GM12891 (cell line): ENCODE measurements around the gene GPC3.

ENCODE experiments used
- DNase-seq: peaks from one replicate; pipeline ENCODE4 v3.0.0; 2011; ENCODE audit warnings: low spot score; ENCODE audit not compliant: insufficient read length
- FAIRE-seq: peaks from 2 replicates; lab custom pipeline; 2011; peaks lifted over from hg19 to GRCh38; lab: Jason Lieb, UNC
- PAX5 ChIP-seq: IDR thresholded peaks from 2 replicates; pipeline ENCODE4 v1.6.1; 2011; ENCODE audit warnings: low read length, moderate library complexity, mild to moderate bottlenecking; ENCODE audit not compliant: insufficient read depth, severe bottlenecking
- POLR2A ChIP-seq: IDR thresholded peaks from 2 replicates; pipeline ENCODE4 v1.6.1; 2011; ENCODE audit warnings: low read depth, low read length, control low read depth
- POLR2AphosphoS5 ChIP-seq: IDR thresholded peaks from 2 replicates; pipeline ENCODE4 v1.6.1; 2011; ENCODE audit warnings: low read depth, low read length, control low read depth
- POU2F2 ChIP-seq: IDR thresholded peaks from 2 replicates; pipeline ENCODE4 v1.6.1; 2011; ENCODE audit warnings: low read depth, mild to moderate bottlenecking, control low read depth, low read length, moderate library complexity
- SPI1 ChIP-seq: IDR thresholded peaks from 2 replicates; pipeline ENCODE4 v1.6.1; 2011; ENCODE audit warnings: low read depth, low read length, control low read depth
- TAF1 ChIP-seq: IDR thresholded peaks from 2 replicates; pipeline ENCODE4 v1.6.1; 2011; ENCODE audit warnings: low read depth, low read length, control low read depth

GPC3 gene

DNA sequence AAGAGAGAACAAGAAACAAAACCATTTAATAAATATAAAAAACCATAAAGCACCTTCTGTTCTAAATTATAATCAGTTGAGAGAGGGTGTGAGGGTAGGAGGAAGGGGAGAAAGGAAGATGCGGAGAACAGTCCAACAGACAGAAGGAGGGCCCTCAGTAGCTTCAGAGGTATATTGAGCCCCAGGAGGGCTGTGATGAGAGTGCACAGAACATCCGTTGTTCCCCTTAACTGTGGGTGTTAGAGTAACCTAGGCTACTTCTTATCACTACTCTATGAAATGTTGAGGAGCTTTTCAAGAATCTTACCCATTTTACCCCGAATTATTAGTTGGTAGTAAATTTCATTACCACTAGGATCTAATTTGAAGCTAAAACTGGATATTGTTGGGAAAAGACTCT is 13.8 kb downstream of the GPC3 start:
- DNase-seq: no peak
- TF ChIP-seq PAX5 (no peak), POLR2AphosphoS5 (no peak), SPI1 (no peak), TAF1 (no peak), POLR2A (no peak), POU2F2 (no peak)
- FAIRE-seq: no peak

DNA sequence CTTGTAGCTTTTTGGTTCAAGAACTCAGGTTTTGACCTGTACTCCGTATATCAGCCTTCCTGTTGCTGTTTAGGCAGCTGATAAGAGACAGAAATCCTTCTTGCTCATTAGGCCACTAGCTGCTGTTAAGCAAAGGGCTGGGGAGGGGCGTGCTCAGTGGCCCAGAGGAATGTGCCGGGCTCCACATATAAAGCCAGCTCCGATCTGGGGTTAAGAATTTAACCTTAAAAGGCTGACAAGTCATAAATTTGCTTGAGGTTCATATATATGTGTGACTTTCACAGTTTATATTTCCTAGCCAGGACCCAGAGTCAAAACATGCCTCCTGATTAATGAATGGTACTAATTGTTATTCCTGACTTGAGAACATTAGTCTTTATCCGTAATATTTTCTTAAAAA is 15.3 kb downstream of the GPC3 start:
- DNase-seq: no peak
- TF ChIP-seq TAF1: no peak
- no peak for TF ChIP-seq POU2F2
- no peak for TF ChIP-seq POLR2AphosphoS5
- no peak for TF ChIP-seq POLR2A
- TF ChIP-seq SPI1: no peak
- no peak for TF ChIP-seq PAX5
- FAIRE-seq: no peak

GRCh38 chrX:133969191-133969590 is 16.2 kb downstream of the GPC3 start:
- DNase-seq: no peak
- no peak for FAIRE-seq
- no peak for TF ChIP-seq SPI1
- TF ChIP-seq POU2F2: no peak
- TF ChIP-seq POLR2A: no peak
- no peak for TF ChIP-seq POLR2AphosphoS5
- TF ChIP-seq TAF1: no peak
- no peak for TF ChIP-seq PAX5

- no peak for TF ChIP-seq POLR2A
- no peak for TF ChIP-seq POLR2AphosphoS5
- no peak for TF ChIP-seq PAX5
- no peak for TF ChIP-seq TAF1
- no peak for TF ChIP-seq SPI1
- no peak for TF ChIP-seq POU2F2
- no peak for FAIRE-seq
- no peak for DNase-seq
Measured at GRCh38 chrX:133968109-133968508, 17.3 kb downstream of the GPC3 start.

GRCh38 chrX:133966199-133966598 is 19.2 kb downstream of the GPC3 start:
- DNase-seq (no peak), FAIRE-seq (no peak)
- TF ChIP-seq TAF1 (no peak), POLR2A (no peak), POLR2AphosphoS5 (no peak)

DNA sequence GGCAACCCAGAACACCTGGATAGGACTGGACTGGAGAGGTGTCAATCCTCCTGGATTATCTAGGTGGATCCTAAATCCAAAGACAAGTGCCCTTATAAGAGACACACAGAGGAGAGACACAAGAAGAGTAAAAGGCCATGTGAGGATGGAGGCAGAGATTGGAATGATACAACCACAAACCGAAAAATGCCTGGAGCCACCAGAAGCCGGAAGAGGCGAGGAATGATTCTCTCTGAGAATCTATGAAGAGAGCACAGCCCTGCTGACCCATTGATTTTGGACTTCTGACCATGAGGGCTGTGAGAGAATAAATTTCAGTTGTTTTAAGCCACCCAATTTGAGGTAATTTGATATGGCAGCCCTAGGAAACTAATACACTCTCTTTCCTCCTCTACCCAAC is 20.1 kb downstream of the GPC3 start:
- DNase-seq (no peak), FAIRE-seq (no peak)
- TF ChIP-seq POLR2AphosphoS5 (no peak), TAF1 (no peak), POU2F2 (no peak), POLR2A (no peak), PAX5 (no peak), SPI1 (no peak)

DNA sequence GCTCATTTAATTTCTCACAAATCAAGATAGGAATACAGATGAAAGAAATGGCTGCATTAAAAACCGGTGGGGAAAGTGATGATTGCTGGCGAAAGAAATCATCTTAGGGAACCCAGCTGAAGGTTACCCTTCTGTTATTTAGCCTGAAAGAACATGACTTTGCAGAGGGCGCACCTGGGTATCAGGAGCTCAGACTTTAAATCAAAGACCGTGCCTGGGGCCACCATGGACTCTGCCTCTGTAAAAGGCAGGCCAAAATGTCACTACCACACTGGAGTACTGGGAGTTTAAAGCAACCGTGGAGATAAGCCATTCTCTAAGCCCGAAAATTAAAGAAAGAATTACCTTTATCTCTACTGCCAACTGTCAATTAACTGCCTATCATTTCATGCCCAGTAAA is 24.3 kb downstream of the GPC3 start:
- DNase-seq: no peak
- TF ChIP-seq SPI1: no peak
- no peak for TF ChIP-seq TAF1
- no peak for TF ChIP-seq PAX5
- no peak for TF ChIP-seq POU2F2
- no peak for TF ChIP-seq POLR2A
- TF ChIP-seq POLR2AphosphoS5: no peak
- no peak for FAIRE-seq

DNA sequence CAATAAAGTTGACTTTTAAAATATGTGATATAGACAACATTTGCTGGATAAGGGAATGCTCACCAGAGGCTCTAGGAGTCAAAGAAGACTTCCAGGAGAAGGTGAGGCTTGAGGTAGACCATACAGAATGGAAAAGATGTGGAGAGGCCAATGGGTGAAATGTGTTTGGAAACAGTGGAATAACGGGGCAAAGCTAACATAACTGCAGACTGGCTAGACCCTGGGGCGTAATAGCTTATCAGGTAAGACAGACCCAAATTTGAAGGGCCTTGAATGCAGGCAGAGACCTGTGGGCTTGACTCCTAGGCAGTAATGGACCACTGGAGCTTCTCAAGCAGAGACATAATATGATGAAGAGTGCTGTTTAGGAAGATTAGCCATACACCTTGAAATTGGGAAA is 25.4 kb downstream of the GPC3 start:
- TF ChIP-seq SPI1 (no peak), TAF1 (no peak), POLR2A (no peak), PAX5 (no peak)
- FAIRE-seq (no peak), DNase-seq (no peak)

GRCh38 chrX:133958997-133959688 is 26.3 kb downstream of the GPC3 start:
- DNase-seq: no peak
- no peak for TF ChIP-seq POU2F2
- no peak for TF ChIP-seq PAX5
- TF ChIP-seq TAF1: no peak
- no peak for TF ChIP-seq SPI1
- no peak for TF ChIP-seq POLR2AphosphoS5
- TF ChIP-seq POLR2A: no peak
- peak; percentile 40 for FAIRE-seq

DNA sequence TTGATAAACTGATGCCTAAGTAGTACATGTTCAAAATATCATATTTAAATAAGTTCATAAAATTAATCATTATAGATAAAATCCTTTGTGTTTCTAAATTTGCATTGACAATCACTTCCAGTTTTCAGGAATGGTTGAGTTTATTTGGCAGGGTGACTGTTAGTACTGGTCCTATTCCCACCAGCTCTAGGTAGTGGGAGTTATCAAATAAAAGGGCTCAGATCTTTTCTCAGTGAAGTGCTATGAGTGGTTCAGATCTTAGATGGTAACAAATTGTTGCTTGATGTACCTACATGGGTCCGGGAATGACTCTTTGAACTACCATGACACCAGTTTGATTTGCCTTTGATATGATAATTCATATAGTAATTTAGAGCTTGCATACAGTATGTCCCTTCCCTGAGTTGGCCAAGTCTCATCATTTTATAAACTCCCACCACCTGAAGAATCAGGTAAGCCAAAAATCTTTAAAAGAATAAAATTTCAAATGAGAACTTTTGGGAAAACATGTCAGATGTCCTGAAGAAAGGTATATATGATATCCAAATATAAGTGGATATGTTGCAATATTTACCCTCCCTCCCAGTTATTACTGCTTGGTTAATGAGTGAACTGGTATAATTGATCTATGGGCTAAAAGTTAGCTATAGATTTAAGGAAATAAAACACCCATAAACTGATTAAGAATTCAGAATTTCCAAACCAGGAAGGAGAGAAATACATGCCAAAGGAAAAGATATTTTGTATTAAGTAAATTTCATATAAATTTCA is 28.6 kb downstream of the GPC3 start:
- no peak for DNase-seq
- TF ChIP-seq POU2F2: no peak
- TF ChIP-seq POLR2A: no peak
- no peak for TF ChIP-seq PAX5
- no peak for TF ChIP-seq POLR2AphosphoS5
- TF ChIP-seq SPI1: no peak
- TF ChIP-seq TAF1: no peak
- FAIRE-seq: no peak
